Measurements from ENCODE around the gene KCNK16. TPM values are rescaled to one million over a fixed set of nuclear protein-coding genes. Genes with fewer than 3 reads are reported as not detected.

KCNK16 gene
- total RNA-seq, 2 experiments from 2014 or later, result not detected

- Mint-ChIP-seq H3K4me3 (no peak overlapping the region), H3K4me1 (ENCODE audit: low read depth) (no peaks in the 10 kb centered on the region), H3K27ac (no peak overlapping the region), H3K9me3 (no peaks in the 10 kb centered on the region), H3K36me3 (ENCODE audit: low read depth) (no peaks in the 10 kb centered on the region), H3K27me3 (peaks cover 13% of the 10 kb centered on the region)
- intact Hi-C loops (cut with micrococcal nuclease), result no loop called here
- ATAC-seq, result no peak
- POLR2A ChIA-PET, result interaction anchor here (0.7 kb wide), 1 partner anchor 652 kb away, joined by 3 read pairs; no protein-coding TSS in a partner anchor
- DNase-seq, result no peak
- CTCF ChIA-PET, result interaction anchor here (1.0 to 2.0 kb wide), 3 partner anchors 18 to 164 kb away, joined by 3 to 4 read pairs (median 3); no protein-coding TSS in a partner anchor
- TF ChIP-seq CTCF (IDR thresholded peaks at IDR 0.05), result no peak
These were observed 8.0 kb upstream of the KCNK16 start for GRCh38 chr6:39330476-39330875.

- ATAC-seq (no peak), DNase-seq (no peak)
- Mint-ChIP-seq H3K36me3 (ENCODE audit: low read depth) (no peaks in the 10 kb centered on the region), H3K27me3 (peaks cover 13% of the 10 kb centered on the region), H3K4me1 (ENCODE audit: low read depth) (no peaks in the 10 kb centered on the region), H3K4me3 (no peak overlapping the region), H3K27ac (no peak overlapping the region), H3K9me3 (no peaks in the 10 kb centered on the region)
- POLR2A ChIA-PET, result no interaction called here
- no peak for TF ChIP-seq CTCF (IDR thresholded peaks at IDR 0.05)
- CTCF ChIA-PET, result interaction anchor here (1.0 to 2.0 kb wide), 3 partner anchors 18 to 163 kb away, joined by 3 to 4 read pairs (median 3); no protein-coding TSS in a partner anchor
- intact Hi-C loops (cut with micrococcal nuclease), result no loop called here
These were observed 7.6 kb upstream of the KCNK16 start for GRCh38 chr6:39330057-39330456.

GRCh38 chr6:39328066-39328465 is 5.6 kb upstream of the KCNK16 start:
- POLR2A ChIA-PET, result no interaction called here
- no peak for TF ChIP-seq CTCF (IDR thresholded peaks at IDR 0.05)
- ATAC-seq (no peak), DNase-seq (no peak)
- Mint-ChIP-seq H3K4me1 (ENCODE audit: low read depth) (no peaks in the 10 kb centered on the region), H3K9me3 (no peaks in the 10 kb centered on the region), H3K27ac (no peak overlapping the region), H3K36me3 (ENCODE audit: low read depth) (no peaks in the 10 kb centered on the region), H3K4me3 (no peak overlapping the region), H3K27me3 (peaks cover 13% of the 10 kb centered on the region)
- CTCF ChIA-PET, result interaction anchor here (1.7 kb wide), 1 partner anchor 18 kb away, joined by 4 read pairs; no protein-coding TSS in a partner anchor
- intact Hi-C loops (cut with micrococcal nuclease), result no loop called here

- CTCF ChIA-PET, result interaction anchor here (1.7 kb wide), 1 partner anchor 18 kb away, joined by 4 read pairs; no protein-coding TSS in a partner anchor
- peaks cover 13% of the 10 kb centered on the region for H3K27me3 Mint-ChIP-seq
- no peaks in the 10 kb centered on the region for H3K9me3 Mint-ChIP-seq
- ATAC-seq, result no peak
- DNase-seq, result no peak
- TF ChIP-seq CTCF (IDR thresholded peaks at IDR 0.05), result no peak
- H3K4me1 Mint-ChIP-seq (ENCODE audit: low read depth), result no peaks in the 10 kb centered on the region
- intact Hi-C loops (cut with micrococcal nuclease), result no loop called here
- H3K36me3 Mint-ChIP-seq (ENCODE audit: low read depth), result no peaks in the 10 kb centered on the region
- H3K27ac Mint-ChIP-seq, result no peak overlapping the region
- H3K4me3 Mint-ChIP-seq, result no peak overlapping the region
- POLR2A ChIA-PET, result no interaction called here
These were observed 5.0 kb upstream of the KCNK16 start for GRCh38 chr6:39327507-39327906.

GRCh38 chr6:39321761-39322160 is 741 bp downstream of the KCNK16 start:
- CTCF ChIA-PET, result interaction anchor here (1.3 to 1.5 kb wide), 2 partner anchors 11 to 19 kb away, joined by 4 to 6 read pairs; no protein-coding TSS in a partner anchor
- POLR2A ChIA-PET, result no interaction called here
- no peaks in the 10 kb centered on the region for H3K36me3 Mint-ChIP-seq (ENCODE audit: low read depth)
- H3K4me3 Mint-ChIP-seq, result no peak overlapping the region
- H3K4me1 Mint-ChIP-seq (ENCODE audit: low read depth), result no peaks in the 10 kb centered on the region
- H3K27ac Mint-ChIP-seq, result no peak overlapping the region
- ATAC-seq (no peak), DNase-seq (no peak)
- H3K27me3 Mint-ChIP-seq, result peaks cover 5% of the 10 kb centered on the region
- H3K9me3 Mint-ChIP-seq, result no peaks in the 10 kb centered on the region
- intact Hi-C loops (cut with micrococcal nuclease), result no loop called here
- TF ChIP-seq CTCF (IDR thresholded peaks at IDR 0.05), result no peak
